Activated CD4-positive, alpha-beta T cell treated with anti-CD3 and anti-CD28 coated beads, Interleukin-2, amount 10 ng/mL, durations not matched to agents 24 days and 14 days (primary cell): ENCODE results near the gene ZBTB7B. TPM values are rescaled to one million over a fixed set of nuclear protein-coding genes. Genes with fewer than 3 reads are reported as not detected.

Source experiments
- DNase-seq: peaks from one replicate; pipeline ENCODE4 v3.0.0; 2022
- H3K27ac Mint-ChIP-seq: one replicate; pipeline ENCODE4 v1.8.0; 2022; ENCODE audit warnings: mild to moderate bottlenecking, mixed read lengths
- H3K27me3 Mint-ChIP-seq: one replicate; pipeline ENCODE4 v1.8.0; 2022; ENCODE audit warnings: mixed read lengths
- H3K36me3 Mint-ChIP-seq: one replicate; pipeline ENCODE4 v1.8.0; 2022; ENCODE audit warnings: low read depth, mild to moderate bottlenecking, mixed read lengths
- H3K4me1 Mint-ChIP-seq: one replicate; pipeline ENCODE4 v1.8.0; 2021; ENCODE audit warnings: mixed read lengths
- H3K4me3 Mint-ChIP-seq: one replicate; pipeline ENCODE4 v1.8.0; 2022; ENCODE audit warnings: mild to moderate bottlenecking, moderate library complexity, mixed read lengths
- H3K9me3 Mint-ChIP-seq: one replicate; pipeline ENCODE4 v1.8.0; 2021; ENCODE audit warnings: mixed read lengths
- intact Hi-C: fragments of 100-400 bp; cut with micrococcal nuclease; formaldehyde crosslinking; loops from one replicate; pipeline ENCODE4 v1.15.1; 2023
- total RNA-seq: library from RNA; stranded (reverse); gene quantifications from 2 replicates; pipeline ENCODE4 v1.2.3, GENCODE V29; 2022

Gene ZBTB7B
- total RNA-seq, 1 donor from 2014 or later, result 150 TPM

GRCh38 chr1:155015527-155016230 is 13.1 kb downstream of the ZBTB7B start:
- Mint-ChIP-seq H3K4me1 (peaks cover 58% of the 10 kb centered on the region), H3K4me3 (peak overlapping the region; percentile 78), H3K36me3 (peaks cover 70% of the 10 kb centered on the region), H3K9me3 (no peaks in the 10 kb centered on the region), H3K27me3 (no peaks in the 10 kb centered on the region), H3K27ac (peak overlapping the region; percentile 76)
- DNase-seq, result peak; percentile 59
- intact Hi-C loops, result loop anchor here (2.0 kb wide), 1 partner anchor 45 kb away; no protein-coding TSS in a partner anchor

GRCh38 chr1:155016231-155016831 is 13.7 kb downstream of the ZBTB7B start:
- peak overlapping the region; percentile 76 for H3K27ac Mint-ChIP-seq
- no peaks in the 10 kb centered on the region for H3K27me3 Mint-ChIP-seq
- intact Hi-C loops, result loop anchor here (2.0 kb wide), 1 partner anchor 44 kb away; no protein-coding TSS in a partner anchor
- peak overlapping the region; percentile 78 for H3K4me3 Mint-ChIP-seq
- H3K4me1 Mint-ChIP-seq, result peaks cover 54% of the 10 kb centered on the region
- peaks cover 66% of the 10 kb centered on the region for H3K36me3 Mint-ChIP-seq
- peak; percentile 71 for DNase-seq
- no peaks in the 10 kb centered on the region for H3K9me3 Mint-ChIP-seq

GRCh38 chr1:155017041-155017945 is 14.7 kb downstream of the ZBTB7B start:
- H3K9me3 Mint-ChIP-seq, result no peaks in the 10 kb centered on the region
- peak; percentile 96 for DNase-seq
- peaks cover 65% of the 10 kb centered on the region for H3K36me3 Mint-ChIP-seq
- H3K4me3 Mint-ChIP-seq, result peak overlapping the region; percentile 78
- H3K27ac Mint-ChIP-seq, result peak overlapping the region; percentile 37
- H3K27me3 Mint-ChIP-seq, result no peaks in the 10 kb centered on the region
- intact Hi-C loops, result loop anchor here (1.0 to 2.0 kb wide), 8 partner anchors 8 to 81 kb away; partner anchors contain the start of genes CKS1B, PMVK and PYGO2
- H3K4me1 Mint-ChIP-seq, result peaks cover 52% of the 10 kb centered on the region

GRCh38 chr1:155017946-155018316 is 15.3 kb downstream of the ZBTB7B start:
- intact Hi-C loops, result loop anchor here (1.0 to 2.0 kb wide), 8 partner anchors 9 to 82 kb away; partner anchors contain the start of genes CKS1B, PMVK and PYGO2
- Mint-ChIP-seq H3K4me3 (peak overlapping the region; percentile 78), H3K27ac (no peak overlapping the region), H3K27me3 (no peaks in the 10 kb centered on the region), H3K4me1 (peaks cover 48% of the 10 kb centered on the region), H3K36me3 (peaks cover 59% of the 10 kb centered on the region), H3K9me3 (no peaks in the 10 kb centered on the region)
- no peak for DNase-seq

GRCh38 chr1:155018617-155019348 is 16.2 kb downstream of the ZBTB7B start:
- H3K9me3 Mint-ChIP-seq, result no peaks in the 10 kb centered on the region
- peak overlapping the region; percentile 48 for H3K27ac Mint-ChIP-seq
- H3K27me3 Mint-ChIP-seq, result no peaks in the 10 kb centered on the region
- H3K36me3 Mint-ChIP-seq, result peaks cover 53% of the 10 kb centered on the region
- no peak overlapping the region for H3K4me3 Mint-ChIP-seq
- no peak for DNase-seq
- H3K4me1 Mint-ChIP-seq, result peaks cover 41% of the 10 kb centered on the region
- intact Hi-C loops, result no loop called here

- peaks cover 35% of the 10 kb centered on the region for H3K4me1 Mint-ChIP-seq
- no peaks in the 10 kb centered on the region for H3K9me3 Mint-ChIP-seq
- no peaks in the 10 kb centered on the region for H3K27me3 Mint-ChIP-seq
- DNase-seq, result no peak
- intact Hi-C loops, result no loop called here
- peaks cover 45% of the 10 kb centered on the region for H3K36me3 Mint-ChIP-seq
- H3K27ac Mint-ChIP-seq, result peak overlapping the region; percentile 48
- H3K4me3 Mint-ChIP-seq, result no peak overlapping the region
Observed at GRCh38 chr1:155019377-155020245, 17.0 kb downstream of the ZBTB7B start.

GRCh38 chr1:155022136-155022926 is 19.7 kb downstream of the ZBTB7B start:
- intact Hi-C loops, result no loop called here
- DNase-seq, result no peak
- H3K4me3 Mint-ChIP-seq, result no peak overlapping the region
- H3K36me3 Mint-ChIP-seq, result peaks cover 29% of the 10 kb centered on the region
- H3K4me1 Mint-ChIP-seq, result peaks cover 19% of the 10 kb centered on the region
- H3K9me3 Mint-ChIP-seq, result no peaks in the 10 kb centered on the region
- H3K27ac Mint-ChIP-seq, result peak overlapping the region; percentile 60
- no peaks in the 10 kb centered on the region for H3K27me3 Mint-ChIP-seq

- Mint-ChIP-seq H3K27me3 (no peaks in the 10 kb centered on the region), H3K27ac (peak overlapping the region; percentile 60), H3K9me3 (no peaks in the 10 kb centered on the region), H3K36me3 (peaks cover 25% of the 10 kb centered on the region), H3K4me1 (peaks cover 19% of the 10 kb centered on the region), H3K4me3 (no peak overlapping the region)
- intact Hi-C loops, result no loop called here
- DNase-seq, result no peak
Observed at GRCh38 chr1:155022927-155023236, 20.3 kb downstream of the ZBTB7B start.

- Mint-ChIP-seq H3K27ac (no peak overlapping the region), H3K4me1 (peaks cover 19% of the 10 kb centered on the region), H3K9me3 (no peaks in the 10 kb centered on the region), H3K36me3 (peaks cover 23% of the 10 kb centered on the region), H3K4me3 (no peak overlapping the region), H3K27me3 (no peaks in the 10 kb centered on the region)
- no peak for DNase-seq
- intact Hi-C loops, result no loop called here
Observed at GRCh38 chr1:155023627-155024026, 21.0 kb downstream of the ZBTB7B start.

GRCh38 chr1:155024315-155024714 is 21.7 kb downstream of the ZBTB7B start:
- intact Hi-C loops, result no loop called here
- Mint-ChIP-seq H3K9me3 (no peaks in the 10 kb centered on the region), H3K27ac (no peak overlapping the region), H3K36me3 (peaks cover 17% of the 10 kb centered on the region), H3K4me1 (peaks cover 14% of the 10 kb centered on the region), H3K27me3 (peaks cover 2% of the 10 kb centered on the region), H3K4me3 (no peak overlapping the region)
- no peak for DNase-seq

- Mint-ChIP-seq H3K36me3 (peaks cover 6% of the 10 kb centered on the region), H3K9me3 (no peaks in the 10 kb centered on the region), H3K4me1 (peaks cover 5% of the 10 kb centered on the region), H3K4me3 (no peak overlapping the region), H3K27ac (no peak overlapping the region), H3K27me3 (peaks cover 2% of the 10 kb centered on the region)
- intact Hi-C loops, result no loop called here
- DNase-seq, result no peak
Observed at GRCh38 chr1:155026154-155026553, 23.6 kb downstream of the ZBTB7B start.

- no peak overlapping the region for H3K27ac Mint-ChIP-seq
- peaks cover 3% of the 10 kb centered on the region for H3K4me1 Mint-ChIP-seq
- H3K27me3 Mint-ChIP-seq, result peaks cover 2% of the 10 kb centered on the region
- H3K36me3 Mint-ChIP-seq, result peaks cover 5% of the 10 kb centered on the region
- intact Hi-C loops, result no loop called here
- no peak overlapping the region for H3K4me3 Mint-ChIP-seq
- H3K9me3 Mint-ChIP-seq, result no peaks in the 10 kb centered on the region
- DNase-seq, result no peak
Observed at GRCh38 chr1:155026588-155026987, 24.0 kb downstream of the ZBTB7B start.
